K562 (cell line): ENCODE measurements around the gene BRCA1. TPM values are rescaled to one million over a fixed set of nuclear protein-coding genes. Genes with fewer than 3 reads are reported as not detected.

Experiments used
- ADNP ChIP-seq: fragments of 200-800 bp; sonication (Bioruptor generic); IDR thresholded peaks from 2 replicates; pipeline ENCODE4 v1.6.1; 2016; ENCODE audit warnings: missing genetic modification characterization, missing compliant biosample characterization
- ARHGAP35 ChIP-seq: fragments of 450-650 bp; IDR thresholded peaks from 2 replicates; pipeline ENCODE4 v1.6.1; 2018; ENCODE audit not compliant: partially characterized antibody
- BHLHE40 ChIP-seq: IDR thresholded peaks from 2 replicates; pipeline ENCODE4 v1.6.1; 2011; ENCODE audit warnings: low read length, improper control_type of control experiment
- BRCA1 ChIP-seq, 2 experiments: fragments of 450-650 bp in 1 of 2; sonication (generic) in 1 of 2; formaldehyde crosslinking in 1 of 2; IDR thresholded peaks; 2 replicates each; pipeline versions ENCODE4 v1.5.0 to v1.6.1; 2017 to 2020; ENCODE audit warnings: mild to moderate bottlenecking in 1 of 2, missing genetic modification reagents in 1 of 2
- EP300 ChIP-seq: IDR thresholded peaks from 2 replicates; pipeline ENCODE4 v1.6.1; 2012; ENCODE audit warnings: low read length, improper control_type of control experiment
- MCM2 ChIP-seq: fragments of 450-650 bp; IDR thresholded peaks from 2 replicates; pipeline ENCODE4 v1.6.1; 2017; ENCODE audit warnings: low read depth, mild to moderate bottlenecking
- MTF1 ChIP-seq: fragments of 250-450 bp; sonication (Bioruptor Pico); IDR thresholded peaks from 2 replicates; pipeline ENCODE4 v1.9.0; 2021; ENCODE audit warnings: moderate library complexity, mild to moderate bottlenecking, inconsistent platforms, borderline replicate concordance
- NCOA6 ChIP-seq: fragments of 450-650 bp; IDR thresholded peaks from 2 replicates; pipeline ENCODE4 v1.6.1; 2017; ENCODE audit warnings: mild to moderate bottlenecking
- PHB ChIP-seq: fragments of 250-450 bp; sonication (Bioruptor Pico); IDR thresholded peaks from 2 replicates; pipeline ENCODE4 v1.5.0; 2021
- SMC3 ChIP-seq: conservative IDR thresholded peaks from 2 replicates; pipeline ENCODE4 v1.6.1; 2011; ENCODE audit warnings: low read depth, low read length, improper control_type of control experiment; ENCODE audit not compliant: insufficient read depth
- TEAD2 ChIP-seq: fragments of 450-650 bp; IDR thresholded peaks from 2 replicates; pipeline ENCODE4 v1.6.1; 2016; ENCODE audit warnings: missing genetic modification characterization, control low read depth, missing compliant biosample characterization
- ZC3H11A ChIP-seq: IDR thresholded peaks from 2 replicates; pipeline ENCODE4 v1.6.1; 2012; ENCODE audit warnings: low read depth, low read length, improper control_type of control experiment
- ZNF124 ChIP-seq: sonication (generic); formaldehyde crosslinking; IDR thresholded peaks from 2 replicates; pipeline ENCODE4 v1.8.1; 2022; ENCODE audit warnings: missing genetic modification reagents
- ZNF274 ChIP-seq: IDR thresholded peaks from 2 replicates; pipeline ENCODE4 v1.6.1; 2011; ENCODE audit warnings: low read depth, mild to moderate bottlenecking, low read length, moderate library complexity, borderline replicate concordance
- ZNF583 ChIP-seq: fragments of 250-450 bp; sonication (Bioruptor Pico); IDR thresholded peaks from 2 replicates; pipeline ENCODE4 v1.4.0; 2020
- ZNF586 ChIP-seq: fragments of 450-650 bp; formaldehyde crosslinking; conservative IDR thresholded peaks from 2 replicates; pipeline ENCODE4 v1.4.0; 2020; ENCODE audit warnings: mild to moderate bottlenecking, moderate library complexity
- ZSCAN29 ChIP-seq: fragments of 450-650 bp; IDR thresholded peaks from 2 replicates; pipeline ENCODE4 v1.6.1; 2017
- polyA plus RNA-seq, 8 experiments: library from polyadenylated mRNA; depleted of rRNA in 4 of 8; stranded (reverse) in 5 of 8; unstranded in 3 of 8; fragments of >200 nt; fragmentation: Nextera tagmentation in 2 of 8; fragmentation: Illumina TruSeq in 1 of 8; extraction: Ambion mirVana in 2 of 8; extraction: Trizol in 1 of 8; gene quantifications; 2 replicates each; pipeline versions ENCODE4 v1.2.1 to v1.2.3, GENCODE V29; 2011 to 2014; ENCODE audit warnings: inconsistent platforms in 1 of 8, missing spikeins in 1 of 8
- total RNA-seq, 7 experiments: library from RNA; depleted of rRNA in 6 of 7; stranded (reverse); fragments of >200 nt in 6 of 7; fragmentation: Illumina TruSeq in 2 of 7; extraction: Trizol in 2 of 7; gene quantifications; 2 replicates each; pipeline versions ENCODE4 v1.2.1 to v1.2.3, GENCODE V29; 2011 to 2021; ENCODE audit warnings: low replicate concordance in 1 of 7
- TF ChIP-seq, protein P1 (sequence below): fragments of 450-650 bp; IDR thresholded peaks from 2 replicates; pipeline ENCODE4 v1.6.1; 2017; ENCODE audit warnings: antibody characterized with exemption, mild to moderate bottlenecking
- TF ChIP-seq, protein P2 (sequence below): IDR thresholded peaks from 2 replicates; pipeline ENCODE4 v1.6.1; 2012; ENCODE audit warnings: low read depth, low read length, improper control_type of control experiment, borderline replicate concordance
- TF ChIP-seq, protein P3 (sequence below): fragments of 250-450 bp; sonication (Bioruptor Pico); IDR thresholded peaks from 2 replicates; pipeline ENCODE4 v1.9.0; 2021; ENCODE audit warnings: mild to moderate bottlenecking
- TF ChIP-seq, protein P4 (sequence below): fragments of 250-450 bp; sonication (Bioruptor Pico); IDR thresholded peaks from 2 replicates; pipeline ENCODE4 v1.4.0; 2020; ENCODE audit warnings: mild to moderate bottlenecking, moderate library complexity

BRCA1 gene
- total and polyA plus RNA-seq, 9 of the 15 experiments (the other 6 are each of a cell fraction or from before 2014, with no cell fraction given) = 25.9 to 95.3 (median 62.3) TPM

DNA sequence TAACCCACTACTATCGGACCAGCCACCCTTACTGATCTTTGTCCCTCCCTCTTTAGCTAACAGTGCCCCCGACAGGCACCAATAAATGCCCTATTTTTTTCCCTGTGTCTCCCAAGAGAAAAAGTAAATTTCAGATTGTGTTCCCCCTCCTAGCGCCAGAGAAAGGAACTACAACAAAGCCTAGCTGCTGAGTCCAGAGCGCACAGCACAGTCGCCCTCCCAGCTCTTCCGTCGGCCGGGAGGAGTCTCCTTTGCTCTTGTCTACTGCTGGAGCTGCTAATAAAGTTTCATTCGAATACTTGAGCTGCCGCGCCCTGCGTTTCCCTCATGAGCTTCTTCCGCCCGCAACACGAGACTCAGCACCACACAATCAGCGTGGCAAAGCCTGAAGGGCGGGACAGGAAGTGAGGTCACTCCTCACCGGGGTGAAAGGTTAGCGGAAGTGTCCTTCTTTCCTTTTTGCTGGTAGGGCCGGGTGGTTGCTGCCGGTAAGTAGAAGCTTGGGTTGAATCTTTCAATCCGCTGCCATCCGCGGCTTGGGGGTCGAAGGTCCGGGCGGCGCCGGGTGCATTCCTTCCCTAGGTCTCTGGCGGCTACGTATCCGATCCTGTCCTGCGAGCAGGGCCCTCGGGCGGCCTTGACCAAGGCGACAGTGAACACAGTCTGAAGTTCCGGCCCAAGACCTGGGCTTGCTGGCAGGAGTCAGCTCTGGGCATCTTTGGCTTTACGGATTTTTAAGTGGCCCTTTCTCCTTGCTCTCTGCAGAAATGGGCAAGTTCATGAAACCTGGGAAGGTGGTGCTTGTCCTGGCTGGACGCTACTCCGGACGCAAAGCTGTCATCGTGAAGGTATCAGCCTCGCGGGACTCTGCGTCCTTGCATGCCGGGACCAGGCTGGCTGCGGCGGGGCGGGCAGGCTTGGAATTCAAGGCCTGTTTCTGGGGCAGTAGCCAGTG lies 126.9 kb downstream of the BRCA1 start, which contains the start of gene RPL27 (continued):
- TF ChIP-seq, protein P1, sequence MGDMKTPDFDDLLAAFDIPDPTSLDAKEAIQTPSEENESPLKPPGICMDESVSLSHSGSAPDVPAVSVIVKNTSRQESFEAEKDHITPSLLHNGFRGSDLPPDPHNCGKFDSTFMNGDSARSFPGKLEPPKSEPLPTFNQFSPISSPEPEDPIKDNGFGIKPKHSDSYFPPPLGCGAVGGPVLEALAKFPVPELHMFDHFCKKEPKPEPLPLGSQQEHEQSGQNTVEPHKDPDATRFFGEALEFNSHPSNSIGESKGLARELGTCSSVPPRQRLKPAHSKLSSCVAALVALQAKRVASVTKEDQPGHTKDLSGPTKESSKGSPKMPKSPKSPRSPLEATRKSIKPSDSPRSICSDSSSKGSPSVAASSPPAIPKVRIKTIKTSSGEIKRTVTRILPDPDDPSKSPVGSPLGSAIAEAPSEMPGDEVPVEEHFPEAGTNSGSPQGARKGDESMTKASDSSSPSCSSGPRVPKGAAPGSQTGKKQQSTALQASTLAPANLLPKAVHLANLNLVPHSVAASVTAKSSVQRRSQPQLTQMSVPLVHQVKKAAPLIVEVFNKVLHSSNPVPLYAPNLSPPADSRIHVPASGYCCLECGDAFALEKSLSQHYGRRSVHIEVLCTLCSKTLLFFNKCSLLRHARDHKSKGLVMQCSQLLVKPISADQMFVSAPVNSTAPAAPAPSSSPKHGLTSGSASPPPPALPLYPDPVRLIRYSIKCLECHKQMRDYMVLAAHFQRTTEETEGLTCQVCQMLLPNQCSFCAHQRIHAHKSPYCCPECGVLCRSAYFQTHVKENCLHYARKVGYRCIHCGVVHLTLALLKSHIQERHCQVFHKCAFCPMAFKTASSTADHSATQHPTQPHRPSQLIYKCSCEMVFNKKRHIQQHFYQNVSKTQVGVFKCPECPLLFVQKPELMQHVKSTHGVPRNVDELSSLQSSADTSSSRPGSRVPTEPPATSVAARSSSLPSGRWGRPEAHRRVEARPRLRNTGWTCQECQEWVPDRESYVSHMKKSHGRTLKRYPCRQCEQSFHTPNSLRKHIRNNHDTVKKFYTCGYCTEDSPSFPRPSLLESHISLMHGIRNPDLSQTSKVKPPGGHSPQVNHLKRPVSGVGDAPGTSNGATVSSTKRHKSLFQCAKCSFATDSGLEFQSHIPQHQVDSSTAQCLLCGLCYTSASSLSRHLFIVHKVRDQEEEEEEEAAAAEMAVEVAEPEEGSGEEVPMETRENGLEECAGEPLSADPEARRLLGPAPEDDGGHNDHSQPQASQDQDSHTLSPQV = peak; percentile 9; the same call in 1 of the 2 replicates
- TF ChIP-seq, protein P2, sequence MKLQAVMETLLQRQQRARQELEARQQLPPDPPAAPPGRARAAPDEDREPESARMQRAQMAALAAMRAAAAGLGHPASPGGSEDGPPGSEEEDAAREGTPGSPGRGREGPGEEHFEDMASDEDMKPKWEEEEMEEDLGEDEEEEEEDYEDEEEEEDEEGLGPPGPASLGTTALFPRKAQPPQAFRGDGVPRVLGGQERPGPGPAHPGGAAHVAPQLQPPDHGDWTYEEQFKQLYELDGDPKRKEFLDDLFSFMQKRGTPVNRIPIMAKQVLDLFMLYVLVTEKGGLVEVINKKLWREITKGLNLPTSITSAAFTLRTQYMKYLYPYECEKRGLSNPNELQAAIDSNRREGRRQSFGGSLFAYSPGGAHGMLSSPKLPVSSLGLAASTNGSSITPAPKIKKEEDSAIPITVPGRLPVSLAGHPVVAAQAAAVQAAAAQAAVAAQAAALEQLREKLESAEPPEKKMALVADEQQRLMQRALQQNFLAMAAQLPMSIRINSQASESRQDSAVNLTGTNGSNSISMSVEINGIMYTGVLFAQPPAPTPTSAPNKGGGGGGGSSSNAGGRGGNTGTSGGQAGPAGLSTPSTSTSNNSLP = peak; percentile 89; the same call in 1 of the 2 replicates
- no peak for TF ChIP-seq ZNF583 (CRISPR knock-in tag)
- peak; percentile 73; the same call in 1 of the 2 replicates for TF ChIP-seq SMC3
- no peak for TF ChIP-seq PHB
- TF ChIP-seq BRCA1 (IDR thresholded peaks at IDR 0.05) = no peak
- no peak for TF ChIP-seq BRCA1 (CRISPR knock-in tag; IDR thresholded peaks at IDR 0.05)
- no peak for TF ChIP-seq MCM2
- TF ChIP-seq, protein P3, sequence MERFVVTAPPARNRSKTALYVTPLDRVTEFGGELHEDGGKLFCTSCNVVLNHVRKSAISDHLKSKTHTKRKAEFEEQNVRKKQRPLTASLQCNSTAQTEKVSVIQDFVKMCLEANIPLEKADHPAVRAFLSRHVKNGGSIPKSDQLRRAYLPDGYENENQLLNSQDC = no peak
- TF ChIP-seq TEAD2 (tag) = peak; percentile 57; the same call in 1 of the 2 replicates
- TF ChIP-seq ADNP (tag) = no peak
- 0 out of 2 replicates have a peak, but pooled peaks have one; percentile 41 for TF ChIP-seq NCOA6
- no peak for TF ChIP-seq ZNF274
- TF ChIP-seq BHLHE40 = peak; percentile 96
- no peak for TF ChIP-seq MTF1 (CRISPR knock-in tag)
- no peak for TF ChIP-seq ZNF586 (CRISPR knock-in tag)
- no peak for TF ChIP-seq ZNF124 (CRISPR knock-in tag)
- no peak for TF ChIP-seq ZSCAN29
- TF ChIP-seq, protein P4, sequence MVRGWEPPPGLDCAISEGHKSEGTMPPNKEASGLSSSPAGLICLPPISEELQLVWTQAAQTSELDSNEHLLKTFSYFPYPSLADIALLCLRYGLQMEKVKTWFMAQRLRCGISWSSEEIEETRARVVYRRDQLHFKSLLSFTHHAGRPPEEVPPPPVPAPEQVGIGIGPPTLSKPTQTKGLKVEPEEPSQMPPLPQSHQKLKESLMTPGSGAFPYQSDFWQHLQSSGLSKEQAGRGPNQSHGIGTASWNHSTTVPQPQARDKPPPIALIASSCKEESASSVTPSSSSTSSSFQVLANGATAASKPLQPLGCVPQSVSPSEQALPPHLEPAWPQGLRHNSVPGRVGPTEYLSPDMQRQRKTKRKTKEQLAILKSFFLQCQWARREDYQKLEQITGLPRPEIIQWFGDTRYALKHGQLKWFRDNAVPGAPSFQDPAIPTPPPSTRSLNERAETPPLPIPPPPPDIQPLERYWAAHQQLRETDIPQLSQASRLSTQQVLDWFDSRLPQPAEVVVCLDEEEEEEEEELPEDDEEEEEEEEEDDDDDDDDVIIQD = no peak
- TF ChIP-seq EP300 = peak; percentile 81
- 0 out of 2 replicates have a peak, but pooled peaks have one; percentile 40 for TF ChIP-seq ZC3H11A
- no peak for TF ChIP-seq ARHGAP35
